Medulla oblongata (tissue), 1 donor: ENCODE results near the gene TRIM7.
"Not testable (repeated sequence)": the region's sequence is repeated elsewhere in the genome, so short reads cannot be mapped to it uniquely, and the experiment has no call there.

ENCODE experiments used
- DNase-seq: peaks from one replicate; pipeline ENCODE4 v3.0.0-alpha.2; 2015; ENCODE audit errors: extremely low spot score

TRIM7 gene

DNA sequence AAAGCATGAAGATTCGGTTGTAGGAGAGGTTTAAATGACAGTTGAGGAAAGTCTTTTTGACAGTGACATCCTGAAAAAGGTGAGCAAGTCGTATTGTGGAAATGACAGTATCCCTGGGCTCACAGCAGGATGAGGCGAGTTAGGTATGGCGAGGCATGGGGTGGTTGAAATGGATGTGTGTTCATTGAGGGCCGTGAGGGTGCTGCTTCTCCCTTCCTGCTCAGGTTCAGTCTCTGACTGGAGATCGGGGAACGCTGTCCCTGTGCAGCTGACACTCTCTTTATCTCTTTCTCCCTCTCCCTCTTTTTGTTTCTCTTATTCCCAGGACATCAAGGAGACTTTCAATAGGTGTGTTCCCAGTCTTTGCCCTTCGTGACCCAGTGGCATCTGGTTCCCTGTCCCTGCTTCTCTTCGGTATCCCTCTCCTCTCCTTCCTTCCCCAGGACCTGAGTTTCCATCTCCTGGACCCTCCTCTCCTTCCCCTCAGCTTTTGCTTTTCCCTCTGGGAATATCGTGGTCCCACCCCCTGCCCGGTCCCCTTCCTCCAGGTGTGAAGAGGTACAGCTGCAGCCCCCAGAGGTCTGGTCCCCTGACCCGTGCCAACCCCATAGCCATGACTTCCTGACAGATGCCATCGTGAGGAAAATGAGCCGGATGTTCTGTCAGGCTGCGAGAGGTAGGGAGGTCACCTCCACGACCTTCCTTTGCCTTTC, 28.2 kb upstream of the TRIM7 start:
- DNase-seq, result no peak

DNA sequence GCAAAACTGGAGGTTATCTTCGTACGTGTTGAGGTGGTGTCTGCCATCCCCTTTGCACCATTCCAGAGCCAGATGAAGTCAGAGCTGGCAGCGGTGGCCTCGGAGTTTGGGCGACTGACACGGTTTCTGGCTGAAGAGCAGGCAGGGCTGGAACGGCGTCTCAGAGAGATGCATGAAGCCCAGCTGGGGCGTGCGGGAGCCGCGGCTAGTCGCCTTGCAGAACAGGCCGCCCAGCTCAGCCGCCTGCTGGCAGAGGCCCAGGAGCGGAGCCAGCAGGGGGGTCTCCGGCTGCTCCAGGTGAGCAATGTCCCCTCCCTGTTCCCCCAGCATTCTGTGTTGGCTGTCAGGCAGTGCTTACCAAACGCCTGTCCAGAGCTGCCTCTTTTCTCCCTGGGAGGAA, 27.6 kb upstream of the TRIM7 start:
- no peak for DNase-seq

DNA sequence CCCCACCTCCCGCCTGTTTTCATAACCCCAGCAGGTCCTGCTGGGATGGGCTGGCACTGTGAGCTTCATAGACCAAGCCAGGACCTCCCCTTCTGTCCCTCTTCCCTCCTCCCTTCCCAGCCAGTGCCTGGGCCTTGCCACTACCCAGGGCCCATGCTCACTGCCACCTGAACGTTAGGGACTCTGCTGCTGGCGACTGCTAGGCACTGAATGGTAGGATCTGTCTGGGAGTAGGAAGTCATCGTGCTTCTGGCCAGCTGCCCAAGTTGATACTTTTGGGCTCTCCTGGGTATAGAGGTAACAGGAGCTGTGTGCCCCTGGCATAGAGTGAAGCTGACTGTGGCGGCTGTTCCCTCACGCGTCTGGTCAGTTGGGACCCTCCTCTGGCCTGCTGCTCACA, 26.4 kb upstream of the TRIM7 start:
- no peak for DNase-seq

DNA sequence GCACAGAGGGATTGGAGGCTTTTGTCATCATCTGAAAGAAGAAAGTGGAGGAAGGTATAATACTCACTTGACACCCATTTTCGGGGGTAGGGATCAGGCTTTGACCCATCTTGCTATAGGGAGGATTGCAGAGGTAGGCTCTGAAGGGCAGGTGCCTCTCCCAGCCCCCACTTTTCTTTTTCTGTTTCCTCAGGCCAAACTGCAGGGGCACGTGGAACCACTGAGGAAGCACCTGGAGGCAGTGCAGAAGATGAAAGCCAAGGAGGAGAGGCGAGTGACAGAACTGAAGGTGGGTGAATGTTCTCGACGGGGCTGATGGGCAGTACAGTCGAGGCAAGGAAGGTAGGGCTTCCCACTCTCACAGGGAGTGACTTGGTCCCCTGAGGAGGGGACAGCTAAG, 25.6 kb upstream of the TRIM7 start:
- DNase-seq, result no peak

DNA sequence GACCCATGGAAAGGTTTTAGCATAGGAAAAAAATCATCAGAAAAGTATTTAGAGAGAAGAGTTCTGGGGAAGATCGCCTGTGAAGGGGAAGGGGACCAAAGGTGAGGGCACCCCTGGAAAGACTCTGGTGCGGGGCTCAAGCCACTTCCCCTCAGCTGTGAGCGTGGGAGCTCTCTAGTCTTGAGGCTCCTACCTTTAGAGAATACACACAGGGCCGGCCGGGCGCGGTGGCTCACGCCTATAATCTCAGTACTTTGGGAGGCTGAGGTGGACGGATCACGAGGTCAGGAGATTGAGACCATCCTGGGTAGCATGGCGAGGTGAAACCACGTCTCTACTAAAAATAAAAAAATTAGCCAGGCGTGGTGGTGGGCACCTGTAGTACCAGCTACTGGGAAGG, 25.0 kb upstream of the TRIM7 start:
- no peak for DNase-seq

DNA sequence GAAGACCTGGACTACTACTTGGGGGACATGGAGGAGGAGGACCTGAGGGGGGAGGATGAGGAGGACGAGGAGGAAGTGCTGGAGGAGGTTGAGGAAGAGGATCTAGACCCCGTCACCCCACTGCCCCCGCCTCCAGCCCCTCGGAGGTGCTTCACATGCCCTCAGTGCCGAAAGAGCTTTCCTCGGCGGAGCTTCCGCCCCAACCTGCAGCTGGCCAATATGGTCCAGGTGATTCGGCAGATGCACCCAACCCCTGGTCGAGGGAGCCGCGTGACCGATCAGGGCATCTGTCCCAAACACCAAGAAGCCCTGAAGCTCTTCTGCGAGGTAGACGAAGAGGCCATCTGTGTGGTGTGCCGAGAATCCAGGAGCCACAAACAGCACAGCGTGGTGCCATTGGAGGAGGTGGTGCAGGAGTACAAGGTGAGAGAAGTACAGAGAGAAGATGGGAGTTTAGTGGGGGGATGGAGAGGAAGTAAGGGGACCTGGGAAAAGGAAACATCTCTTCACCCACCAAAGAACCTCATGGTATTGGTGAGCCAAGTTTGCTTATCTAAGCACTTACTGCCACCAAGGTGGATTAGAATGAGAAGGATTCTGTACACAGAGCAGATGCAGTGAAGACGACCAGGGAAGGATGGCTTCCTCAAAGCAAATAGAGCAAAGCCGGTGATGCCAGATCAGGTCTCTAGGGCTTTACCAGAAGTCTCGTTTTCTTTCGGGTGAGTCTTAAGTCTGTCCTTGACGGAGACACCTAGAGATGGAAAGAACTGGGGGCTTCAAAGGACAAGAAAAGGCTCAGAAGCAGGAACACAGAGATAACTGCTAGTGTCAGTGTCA, 19.6 kb upstream of the TRIM7 start:
- DNase-seq, result no peak

DNA sequence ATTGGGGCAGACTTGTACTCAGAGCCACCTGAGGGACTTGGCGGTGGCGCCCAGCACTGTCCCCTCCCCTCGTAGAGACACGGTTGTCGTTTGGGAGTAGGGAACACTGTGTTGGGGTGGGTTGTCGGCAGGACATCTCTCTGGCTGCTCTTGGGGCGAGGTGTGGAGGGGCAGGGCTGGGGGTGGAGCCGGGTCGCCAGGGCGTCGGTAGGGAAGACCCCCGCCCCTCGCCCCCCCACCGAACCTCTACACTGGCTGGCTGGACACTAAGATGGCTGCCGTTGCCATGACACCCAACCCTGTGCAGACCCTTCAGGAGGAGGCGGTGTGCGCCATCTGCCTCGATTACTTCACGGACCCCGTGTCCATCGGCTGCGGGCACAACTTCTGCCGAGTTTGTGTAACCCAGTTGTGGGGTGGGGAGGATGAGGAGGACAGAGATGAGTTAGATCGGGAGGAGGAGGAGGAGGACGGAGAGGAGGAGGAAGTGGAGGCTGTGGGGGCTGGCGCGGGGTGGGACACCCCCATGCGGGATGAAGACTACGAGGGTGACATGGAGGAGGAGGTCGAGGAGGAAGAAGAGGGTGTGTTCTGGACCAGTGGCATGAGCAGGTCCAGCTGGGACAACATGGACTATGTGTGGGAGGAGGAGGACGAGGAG, 18.9 kb upstream of the TRIM7 start:
- DNase-seq, result no peak

DNA sequence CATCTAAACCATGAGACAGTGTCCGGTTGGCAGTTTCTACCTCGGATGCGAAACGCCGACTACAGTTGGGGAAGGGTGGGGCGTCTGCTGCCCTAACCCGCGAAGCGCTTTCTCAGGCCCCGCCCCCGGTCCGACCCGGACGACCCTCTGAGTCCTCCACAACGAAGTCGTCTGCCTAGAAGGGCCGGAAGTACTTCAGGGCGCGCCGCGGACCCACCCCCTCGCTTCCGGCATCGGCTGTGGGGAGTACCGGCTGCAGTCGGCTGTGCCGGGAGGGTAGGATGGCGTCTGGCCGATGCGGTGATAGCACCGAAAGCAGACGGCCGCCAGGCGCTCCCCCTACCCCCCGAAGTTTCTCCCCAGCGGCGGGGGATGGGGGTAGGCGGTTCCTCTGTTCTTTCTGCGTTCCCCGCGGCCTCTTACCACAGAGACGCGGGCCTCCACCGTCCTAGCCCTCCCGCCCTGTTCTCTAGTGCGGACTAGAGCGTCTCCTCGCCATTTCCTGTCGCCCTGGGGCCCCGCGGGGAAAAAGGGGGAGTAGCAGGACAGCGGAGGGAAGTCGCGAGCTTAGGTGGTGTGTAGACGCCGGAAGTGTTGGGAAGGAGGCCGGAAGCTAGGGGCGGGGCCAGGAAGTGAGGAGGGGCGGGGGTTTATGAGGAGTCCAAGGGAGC, 18.2 kb upstream of the TRIM7 start, which contains the start of gene TRIM41:
Gene TRIM41 (plus strand): TSS at position 224 of the 671 bp plus-strand sequence. CDS start 719 bp downstream, outside the sequence.
- DNase-seq, result peak; percentile 99

DNA sequence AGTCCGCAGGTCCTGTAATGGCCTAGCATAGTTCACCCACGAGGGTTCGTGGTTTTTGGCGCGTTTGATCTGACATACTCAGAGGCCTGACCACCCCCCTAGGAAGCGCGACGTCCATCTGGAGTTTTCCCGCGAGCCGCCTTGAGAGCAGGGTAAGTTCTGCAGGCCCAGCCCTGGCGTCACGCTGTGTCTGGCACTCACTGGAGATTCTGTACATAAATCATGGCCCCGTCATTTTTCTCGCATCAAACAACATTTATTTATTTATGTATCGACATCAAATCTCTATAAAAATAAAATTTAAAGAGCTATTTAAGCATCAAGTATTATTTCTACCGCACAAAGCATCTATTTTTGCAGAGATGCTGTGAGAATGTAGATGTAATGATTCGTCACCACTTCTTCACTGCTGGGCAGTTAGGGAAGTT, 17.6 kb upstream of the TRIM7 start:
- peak; percentile 62 for DNase-seq

DNA sequence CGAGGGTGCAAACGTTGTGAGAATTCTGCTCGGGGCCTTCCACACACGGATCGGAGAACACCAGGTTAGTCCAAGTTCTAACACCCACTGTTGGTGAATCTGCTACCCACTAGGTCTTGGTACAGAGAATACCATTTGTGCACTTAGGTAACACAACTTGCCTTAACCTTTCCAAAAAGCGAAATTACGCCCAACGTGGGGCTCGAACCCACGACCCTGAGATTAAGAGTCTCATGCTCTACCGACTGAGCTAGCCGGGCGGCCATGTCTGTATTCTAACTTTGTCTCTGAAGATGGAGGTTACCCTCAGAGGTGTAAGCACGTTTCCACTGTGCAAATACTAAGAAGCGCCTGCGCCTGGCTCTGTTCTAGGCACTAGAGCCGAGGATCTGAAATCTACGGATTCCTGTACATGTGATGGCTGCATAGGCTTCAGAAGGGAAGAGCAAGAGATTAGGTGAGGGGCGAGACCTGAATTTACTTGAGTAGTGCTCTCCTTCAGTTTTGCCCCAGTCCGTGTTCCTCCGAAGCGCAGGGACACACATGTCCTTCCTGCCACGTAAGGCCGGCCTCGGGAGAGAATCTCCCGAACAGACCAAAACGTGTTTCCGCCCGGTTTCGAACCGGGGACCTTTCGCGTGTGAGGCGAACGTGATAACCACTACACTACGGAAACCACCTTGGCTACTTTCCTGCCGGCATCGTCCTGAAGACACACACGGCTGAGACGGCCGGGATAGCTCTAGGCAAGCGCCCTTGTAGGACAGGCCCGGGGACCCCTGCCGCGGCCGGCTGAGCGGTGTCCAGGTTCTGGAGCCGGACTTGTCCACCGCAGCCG, 17.0 kb upstream of the TRIM7 start:
- peak; percentile 94 for DNase-seq

DNA sequence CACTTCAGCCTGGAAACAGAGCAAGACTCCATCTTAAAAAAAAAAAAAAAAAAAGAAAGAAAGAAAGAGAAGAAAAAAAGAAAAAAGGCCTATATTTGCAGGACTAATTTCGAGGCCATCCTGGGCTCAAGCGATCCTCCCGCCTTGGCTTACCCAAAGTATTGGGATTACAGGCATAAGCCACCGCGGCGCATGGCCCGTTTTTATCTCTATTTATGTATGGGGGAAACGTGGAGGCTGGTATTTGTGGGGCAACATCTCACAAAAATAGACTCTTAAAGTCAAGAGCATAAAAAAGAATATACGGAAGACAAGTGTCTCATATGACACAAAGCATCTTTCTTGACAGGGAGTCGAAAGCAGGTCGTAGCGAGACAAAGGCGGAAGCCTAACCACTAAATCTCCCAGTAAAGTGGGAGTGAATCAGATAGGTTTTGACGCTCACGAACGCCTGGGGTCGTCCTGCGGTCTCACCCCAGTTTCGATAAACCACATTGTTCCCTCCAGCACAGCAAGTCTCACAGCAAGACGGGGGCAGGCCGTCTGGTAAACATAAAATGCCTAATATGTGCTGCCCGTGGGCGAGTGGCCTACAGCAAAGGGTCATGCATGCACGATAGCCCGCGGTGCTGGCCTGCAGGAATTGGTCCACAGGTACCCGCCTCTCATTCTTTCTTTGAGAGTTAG, 16.3 kb upstream of the TRIM7 start:
- no peak for DNase-seq

DNA sequence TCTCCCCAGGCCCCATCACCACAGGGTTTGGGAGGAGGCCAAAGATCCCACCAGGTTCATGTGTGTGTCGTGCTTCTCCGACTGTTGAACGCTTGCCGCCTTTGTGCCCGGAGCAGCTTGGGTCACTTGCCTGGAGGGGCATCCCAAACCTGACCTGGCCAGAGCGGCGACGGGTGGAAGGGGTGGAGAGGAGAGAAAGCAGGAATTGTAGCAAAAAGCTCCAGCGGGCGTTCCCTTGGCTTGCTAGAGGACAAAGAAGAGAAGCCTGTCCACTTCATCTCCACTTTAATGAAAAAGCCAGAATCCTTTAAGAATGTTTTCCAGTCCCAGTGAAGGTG, 15.2 kb upstream of the TRIM7 start:
- DNase-seq, result no peak

DNA sequence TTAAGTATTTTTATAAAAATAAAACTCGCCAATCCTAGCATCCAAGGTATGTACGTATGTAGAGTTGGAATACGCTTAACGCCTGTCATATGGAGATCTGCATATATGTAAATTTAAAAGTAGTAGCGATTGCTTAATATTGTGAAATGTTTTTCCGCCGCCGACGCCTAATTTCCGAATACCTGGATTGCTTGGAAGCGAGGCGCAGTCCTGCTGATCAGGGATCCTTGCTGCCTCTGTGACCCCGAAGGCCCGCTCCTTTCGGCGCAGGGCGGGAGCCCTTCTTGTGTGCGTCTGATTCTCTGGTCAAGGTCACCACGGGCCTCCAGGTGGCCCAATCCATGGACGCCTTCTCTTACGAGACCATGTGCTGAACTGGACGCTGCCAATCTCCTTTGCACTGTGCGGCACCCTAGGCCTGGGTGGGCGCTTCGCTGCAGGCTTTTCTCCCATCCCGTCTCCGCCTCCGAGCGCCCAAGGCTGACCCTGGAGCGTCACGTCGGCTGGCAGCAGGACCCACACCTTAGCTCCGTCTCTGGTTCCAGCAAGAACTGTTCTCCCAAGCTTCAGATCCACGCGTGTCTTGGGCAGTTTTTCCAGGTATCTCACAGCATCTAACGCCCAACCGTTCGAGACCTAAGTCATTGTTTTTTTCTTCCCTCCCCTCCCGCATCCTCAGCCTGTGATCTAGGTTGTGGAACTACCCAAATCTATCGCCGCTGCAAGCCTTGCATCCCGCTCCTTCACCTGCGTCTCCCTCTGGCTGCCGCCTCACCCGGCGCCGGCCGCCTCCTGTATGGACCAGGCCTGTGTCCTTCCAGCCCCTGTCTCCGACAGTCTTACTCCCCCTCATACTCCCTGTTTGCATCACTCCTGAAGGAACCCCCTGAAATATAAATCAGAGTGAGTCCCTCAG, 14.5 kb upstream of the TRIM7 start:
- DNase-seq, result no peak

DNA sequence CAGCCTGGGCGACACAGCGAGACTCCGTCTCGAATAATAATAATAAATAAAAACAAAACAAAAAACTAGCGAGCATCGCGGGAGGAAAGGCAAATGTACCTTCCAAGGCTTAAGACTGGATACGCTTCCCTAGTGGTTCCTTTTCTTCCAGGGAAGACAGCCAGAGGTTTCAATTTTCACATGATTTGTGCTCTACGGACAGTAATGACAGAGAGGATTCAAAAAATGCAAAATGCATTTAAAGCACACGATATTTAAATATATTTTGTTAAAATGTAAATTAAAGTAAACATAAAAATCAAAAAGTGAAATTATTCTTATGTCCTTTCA, 13.8 kb upstream of the TRIM7 start:
- DNase-seq, result no peak

DNA sequence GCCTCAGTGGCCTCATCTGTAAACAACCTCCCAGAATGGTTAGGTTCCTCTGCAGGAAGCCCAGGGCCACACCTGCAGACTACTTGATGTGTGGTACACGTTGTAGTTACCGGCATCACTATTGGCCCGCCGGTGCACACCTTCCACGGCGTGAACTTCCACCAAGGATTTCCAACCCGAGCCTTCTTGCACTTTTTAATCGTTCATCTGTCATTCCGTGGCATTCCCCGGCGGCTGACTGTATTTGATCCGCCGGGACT, 12.7 kb upstream of the TRIM7 start:
- DNase-seq, result no peak

DNA sequence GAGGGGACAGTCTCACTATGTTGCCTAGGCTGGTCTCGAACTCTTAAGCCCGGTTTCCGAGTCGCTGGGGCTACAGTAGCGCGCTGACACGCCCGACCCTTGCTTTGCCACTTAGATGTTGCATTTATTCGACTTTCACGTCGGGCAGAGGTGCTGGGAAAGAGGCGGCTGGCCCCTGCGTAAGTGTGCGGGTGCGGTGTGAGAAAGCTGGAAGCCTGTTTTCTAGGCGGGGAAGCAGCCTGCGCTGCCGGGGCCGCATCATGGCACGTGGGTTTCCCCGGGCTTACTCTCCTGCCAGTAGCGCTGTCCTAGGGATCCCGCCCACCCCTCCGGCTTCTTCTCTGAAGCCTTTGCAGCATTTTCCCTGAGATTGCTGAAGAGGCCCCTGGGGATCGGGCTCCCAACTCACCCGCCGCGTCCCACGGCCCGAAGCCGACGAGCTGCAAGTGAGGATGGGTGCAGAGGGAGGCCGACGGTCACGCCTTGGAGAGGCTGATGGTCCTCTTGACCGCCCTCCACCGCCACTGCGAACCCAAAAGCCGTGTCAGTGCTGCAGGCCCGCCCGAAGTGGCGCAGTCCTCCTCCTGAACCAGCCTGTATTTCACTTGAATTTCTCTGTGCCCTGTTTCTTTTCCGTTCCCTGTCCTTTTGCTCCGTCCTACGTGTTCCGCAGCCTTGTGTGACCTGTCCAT, 12.3 kb upstream of the TRIM7 start:
- DNase-seq, result peak; percentile 47

DNA sequence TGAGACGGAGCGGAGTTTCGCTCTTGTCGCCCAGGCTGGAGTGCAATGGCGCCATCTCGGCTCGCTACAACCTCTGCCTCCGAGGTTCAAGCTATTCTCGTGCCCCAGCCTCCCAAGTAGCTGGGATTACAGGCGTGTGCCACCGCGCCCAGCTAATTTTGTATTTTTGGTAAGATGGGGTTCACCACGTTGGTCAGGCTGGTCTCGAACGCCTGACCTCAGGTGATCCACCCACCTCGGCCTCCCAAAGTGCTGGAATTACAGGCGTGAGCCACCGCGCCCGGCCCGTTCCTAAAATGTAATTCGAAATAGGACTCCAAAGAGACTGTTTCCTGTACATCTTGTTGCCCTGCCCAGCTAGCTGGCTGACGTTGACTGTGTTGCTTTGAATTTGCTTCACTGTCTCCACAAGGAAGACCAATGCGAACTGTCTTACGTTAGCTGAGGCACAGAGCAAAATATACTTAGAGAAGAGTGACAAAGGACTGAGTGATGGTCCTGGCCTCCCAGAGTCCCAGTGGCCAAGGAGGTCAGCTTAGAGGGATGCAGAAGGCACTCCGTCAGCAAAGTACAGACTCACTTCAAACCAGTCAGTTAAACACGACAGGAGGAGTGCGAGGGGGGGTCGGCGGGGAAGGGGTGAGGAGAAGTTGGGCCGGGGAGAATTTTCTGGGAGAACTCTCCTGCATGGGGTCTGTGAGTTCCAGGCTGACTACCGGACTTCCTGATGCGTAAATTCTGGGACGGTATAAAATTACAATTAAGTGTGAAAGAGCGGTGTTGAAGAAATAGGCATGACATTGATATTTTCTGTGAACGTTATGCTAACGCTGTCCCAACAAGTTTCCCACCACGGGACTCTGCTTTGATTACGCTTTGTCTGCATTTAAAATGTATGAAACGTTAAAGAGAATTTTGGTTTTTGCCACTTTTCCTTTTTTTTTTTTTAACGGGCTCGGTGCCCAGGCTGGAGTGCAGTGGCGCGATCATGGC, 11.3 kb upstream of the TRIM7 start:
- no peak for DNase-seq

DNA sequence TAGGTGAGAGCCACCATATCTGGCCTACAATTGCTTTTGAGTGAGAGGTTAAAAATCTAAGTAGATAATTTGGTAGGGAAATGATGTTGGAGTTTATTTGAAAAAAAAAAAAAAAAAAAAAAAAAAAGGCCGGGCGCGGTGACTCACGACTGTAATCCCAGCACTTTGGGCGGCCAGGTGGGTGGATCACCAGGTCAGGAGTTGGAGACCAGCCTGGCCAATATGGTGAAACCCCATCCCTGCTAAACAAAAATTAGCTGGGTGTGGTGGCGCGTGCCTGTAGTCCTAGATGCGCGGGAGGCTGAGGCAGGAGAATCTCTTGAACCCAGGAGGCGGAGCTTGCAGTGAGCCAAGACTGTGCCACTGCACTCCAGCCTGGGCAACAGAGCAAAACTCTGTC, 9.3 kb upstream of the TRIM7 start:
- DNase-seq, result not testable (repeated sequence)
